ENCODE data around the gene PAOX. TPM values are rescaled to one million over a fixed set of nuclear protein-coding genes. Genes with fewer than 3 reads are reported as not detected.

PAOX gene
- total RNA-seq, 1 donor from 2014 or later, result 4.6 TPM

DNA sequence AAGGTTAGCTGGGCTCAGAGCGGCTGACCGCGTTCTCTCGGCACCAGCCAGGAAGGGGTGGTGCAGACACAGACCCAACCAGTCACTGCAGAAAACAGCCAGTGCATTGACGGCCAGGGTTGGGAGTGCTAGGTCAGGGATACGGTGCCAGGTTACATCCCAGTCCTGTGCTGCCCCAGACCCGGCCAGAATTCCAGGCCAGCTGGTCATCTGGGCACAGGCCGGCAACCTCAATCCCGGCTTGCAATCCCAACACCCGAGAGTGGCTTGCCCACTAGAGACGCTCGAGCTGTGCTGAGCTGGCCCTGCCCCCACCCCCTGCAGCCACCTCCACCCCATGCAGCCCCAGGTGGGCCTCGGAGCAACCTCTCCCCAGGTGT lies 28.1 kb upstream of the PAOX start:
- no peak for DNase-seq (ENCODE audit: low spot score)
- peaks cover 2% of the 10 kb centered on the region for H3K9me3 Mint-ChIP-seq
- peaks cover 3% of the 10 kb centered on the region for H3K4me1 Mint-ChIP-seq
- no peak overlapping the region for H3K27ac Mint-ChIP-seq
- Histone ChIP-seq H3K9ac (no peak overlapping the region), H3K79me2 (ENCODE audit: low read depth) (no peaks in the 10 kb centered on the region), H3K9me3 (ENCODE audit: low read depth) (no peaks in the 10 kb centered on the region), H3F3A (ENCODE audit: low read depth) (no peaks in the 10 kb centered on the region), H3K27me3 (no peaks in the 10 kb centered on the region), H3K27ac (no peak overlapping the region), H3K4me3 (no peak overlapping the region), H3K4me1 (peaks cover 5% of the 10 kb centered on the region), H3K36me3 (no peaks in the 10 kb centered on the region), H2AFZ (replicated peaks) (no peak overlapping the region), H3K4me2 (no peak overlapping the region), H4K20me1 (ENCODE audit: low read depth) (peaks cover 10% of the 10 kb centered on the region)
- H3K27me3 Mint-ChIP-seq (ENCODE audit: insufficient read depth, low read depth), result peaks cover 13% of the 10 kb centered on the region
- H3K36me3 Mint-ChIP-seq, result no peaks in the 10 kb centered on the region
- H3K4me3 Mint-ChIP-seq, result no peak overlapping the region
- no peak for TF ChIP-seq EZH2 (IDR thresholded peaks at IDR 0.05)
- no peak for TF ChIP-seq EZH2phosphoT487 (IDR thresholded peaks at IDR 0.05)
- TF ChIP-seq CTCF (IDR thresholded peaks at IDR 0.05), result no peak

- Mint-ChIP-seq H3K9me3 (peaks cover 2% of the 10 kb centered on the region), H3K4me1 (peaks cover 3% of the 10 kb centered on the region), H3K36me3 (no peaks in the 10 kb centered on the region), H3K4me3 (no peak overlapping the region), H3K27me3 (ENCODE audit: insufficient read depth, low read depth) (peaks cover 12% of the 10 kb centered on the region), H3K27ac (no peak overlapping the region)
- no peak for DNase-seq (ENCODE audit: low spot score)
- Histone ChIP-seq H3K4me3 (no peak overlapping the region), H3K27ac (no peak overlapping the region), H2AFZ (replicated peaks) (no peak overlapping the region), H3K9me3 (ENCODE audit: low read depth) (no peaks in the 10 kb centered on the region), H3F3A (ENCODE audit: low read depth) (no peaks in the 10 kb centered on the region), H3K36me3 (no peaks in the 10 kb centered on the region), H3K4me2 (no peak overlapping the region), H3K4me1 (peaks cover 5% of the 10 kb centered on the region), H3K27me3 (peaks cover 3% of the 10 kb centered on the region), H3K9ac (no peak overlapping the region), H4K20me1 (ENCODE audit: low read depth) (peaks cover 17% of the 10 kb centered on the region), H3K79me2 (ENCODE audit: low read depth) (peaks cover 5% of the 10 kb centered on the region)
- TF ChIP-seq EZH2 (IDR thresholded peaks at IDR 0.05), result no peak
- TF ChIP-seq EZH2phosphoT487 (IDR thresholded peaks at IDR 0.05), result no peak
- TF ChIP-seq CTCF (IDR thresholded peaks at IDR 0.05), result peak; percentile 23
These were observed 27.4 kb upstream of the PAOX start for GRCh38 chr10:133351408-133352318.

DNA sequence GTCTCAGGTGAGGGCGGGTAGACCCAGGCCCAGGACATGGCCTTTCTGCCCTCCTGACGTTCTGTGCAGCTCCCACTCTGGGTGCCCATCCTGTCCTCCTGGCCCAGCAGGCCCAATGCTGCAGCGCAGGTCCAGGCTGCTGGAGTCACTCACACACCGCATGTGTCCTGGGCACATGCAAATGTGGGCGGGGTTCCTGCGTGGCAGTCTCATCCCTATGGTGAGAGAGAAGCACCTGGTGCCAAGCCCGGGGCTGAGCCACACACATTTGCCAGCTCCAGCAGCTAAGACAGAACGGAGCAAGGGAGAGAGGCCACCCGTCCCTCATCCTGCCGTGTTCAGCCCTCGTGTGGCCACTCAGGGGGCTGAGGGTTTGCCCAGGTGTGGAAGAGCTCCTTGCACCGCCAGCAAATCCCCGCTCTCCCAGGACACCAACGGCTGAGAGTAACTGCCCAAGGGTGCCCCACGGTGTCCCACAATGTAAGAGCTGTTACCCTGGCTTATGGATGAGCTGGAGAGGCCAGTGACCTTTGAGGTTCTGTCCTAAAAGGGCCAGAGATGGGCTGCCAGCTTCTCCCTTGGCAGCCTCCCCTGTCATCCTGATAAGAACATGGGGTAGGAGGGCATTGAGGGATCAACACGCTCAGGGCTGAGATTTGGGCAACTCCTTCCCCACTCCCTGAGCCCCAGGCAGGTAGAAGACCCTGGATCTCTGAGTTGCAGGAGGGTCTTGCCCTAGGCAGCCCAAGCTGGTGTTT lies 25.7 kb upstream of the PAOX start:
- no peaks in the 10 kb centered on the region for H3K36me3 ChIP-seq
- Mint-ChIP-seq H3K9me3 (peaks cover 2% of the 10 kb centered on the region), H3K27me3 (ENCODE audit: insufficient read depth, low read depth) (peaks cover 8% of the 10 kb centered on the region), H3K4me1 (peaks cover 3% of the 10 kb centered on the region), H3K4me3 (no peak overlapping the region), H3K36me3 (no peaks in the 10 kb centered on the region), H3K27ac (no peak overlapping the region)
- no peak overlapping the region for H3K4me3 ChIP-seq
- H3K79me2 ChIP-seq (ENCODE audit: low read depth), result peaks cover 7% of the 10 kb centered on the region
- H3K27me3 ChIP-seq, result peaks cover 8% of the 10 kb centered on the region
- no peaks in the 10 kb centered on the region for H3K4me1 ChIP-seq
- DNase-seq (ENCODE audit: low spot score), result no peak
- no peak overlapping the region for H3K27ac ChIP-seq
- peaks cover 19% of the 10 kb centered on the region for H4K20me1 ChIP-seq (ENCODE audit: low read depth)
- no peaks in the 10 kb centered on the region for H3F3A ChIP-seq (ENCODE audit: low read depth)
- no peak overlapping the region for H3K4me2 ChIP-seq
- no peak overlapping the region for H2AFZ ChIP-seq (replicated peaks)
- H3K9me3 ChIP-seq (ENCODE audit: low read depth), result no peaks in the 10 kb centered on the region
- TF ChIP-seq EZH2 (IDR thresholded peaks at IDR 0.05), result no peak
- TF ChIP-seq EZH2phosphoT487 (IDR thresholded peaks at IDR 0.05), result no peak
- TF ChIP-seq CTCF (IDR thresholded peaks at IDR 0.05), result no peak
- H3K9ac ChIP-seq, result no peak overlapping the region
